ENCODE measurements around the gene SLC6A9. TPM values are rescaled to one million over a fixed set of nuclear protein-coding genes. Genes with fewer than 3 reads are reported as not detected.

SLC6A9 gene
- total RNA-seq, 2 experiments from 2014 or later = 8.2 to 21.8 TPM

- H3K4me3 ChIP-seq (ENCODE audit: low read depth, low read length, poor library complexity, severe bottlenecking) = no peak overlapping the region
- no peak overlapping the region for H3K27ac ChIP-seq (ENCODE audit: low read depth, low read length, poor library complexity, severe bottlenecking)
- CTCF ChIA-PET (ENCODE audit: unreplicated experiment) = no interaction called here
- H4K20me1 ChIP-seq (ENCODE audit: insufficient read depth, low read length) = no peaks in the 10 kb centered on the region
- intact Hi-C loops (cut with micrococcal nuclease; ENCODE audit: unreplicated experiment) = no loop called here
- DNase-seq (ENCODE audit: low spot score) = no peak
- peaks cover 32% of the 10 kb centered on the region for H3K4me1 ChIP-seq (ENCODE audit: insufficient read depth, low read length, poor library complexity, severe bottlenecking)
- H3K9me3 ChIP-seq (ENCODE audit: low read length) = no peaks in the 10 kb centered on the region
- no TSS peak for BruUV-seq (replicated peaks)
- TF ChIP-seq, protein P1, sequence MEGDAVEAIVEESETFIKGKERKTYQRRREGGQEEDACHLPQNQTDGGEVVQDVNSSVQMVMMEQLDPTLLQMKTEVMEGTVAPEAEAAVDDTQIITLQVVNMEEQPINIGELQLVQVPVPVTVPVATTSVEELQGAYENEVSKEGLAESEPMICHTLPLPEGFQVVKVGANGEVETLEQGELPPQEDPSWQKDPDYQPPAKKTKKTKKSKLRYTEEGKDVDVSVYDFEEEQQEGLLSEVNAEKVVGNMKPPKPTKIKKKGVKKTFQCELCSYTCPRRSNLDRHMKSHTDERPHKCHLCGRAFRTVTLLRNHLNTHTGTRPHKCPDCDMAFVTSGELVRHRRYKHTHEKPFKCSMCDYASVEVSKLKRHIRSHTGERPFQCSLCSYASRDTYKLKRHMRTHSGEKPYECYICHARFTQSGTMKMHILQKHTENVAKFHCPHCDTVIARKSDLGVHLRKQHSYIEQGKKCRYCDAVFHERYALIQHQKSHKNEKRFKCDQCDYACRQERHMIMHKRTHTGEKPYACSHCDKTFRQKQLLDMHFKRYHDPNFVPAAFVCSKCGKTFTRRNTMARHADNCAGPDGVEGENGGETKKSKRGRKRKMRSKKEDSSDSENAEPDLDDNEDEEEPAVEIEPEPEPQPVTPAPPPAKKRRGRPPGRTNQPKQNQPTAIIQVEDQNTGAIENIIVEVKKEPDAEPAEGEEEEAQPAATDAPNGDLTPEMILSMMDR (conservative IDR thresholded peaks at IDR 0.05; ENCODE audit: low read length) = no peak
- TF ChIP-seq EZH2phosphoT487 (IDR thresholded peaks at IDR 0.05; ENCODE audit: borderline replicate concordance, low read depth, low read length) = no peak
- H3K79me2 ChIP-seq (ENCODE audit: insufficient read depth, low read depth, low read length) = no peaks in the 10 kb centered on the region
- POLR2A ChIA-PET = no interaction called here
- no peak overlapping the region for H2AFZ ChIP-seq (ENCODE audit: low read length)
- H3K36me3 ChIP-seq (ENCODE audit: insufficient read depth, low read length) = no peaks in the 10 kb centered on the region
- peak overlapping the region; percentile 98; the same call in 1 of the 2 replicates for H3K4me2 ChIP-seq (ENCODE audit: low read length)
- H3K9me2 ChIP-seq (ENCODE audit: insufficient read depth, low read length) = no peaks in the 10 kb centered on the region
Measured at GRCh38 chr1:44033041-44033575, 1.8 kb upstream of the SLC6A9 start.

GRCh38 chr1:44032170-44032790 lies 1.0 kb upstream of the SLC6A9 start:
- BruUV-seq (replicated peaks) = TSS peak; percentile 67
- Histone ChIP-seq H3K27ac (ENCODE audit: low read depth, low read length, poor library complexity, severe bottlenecking) (no peak overlapping the region), H3K9me2 (ENCODE audit: insufficient read depth, low read length) (no peaks in the 10 kb centered on the region), H3K9me3 (ENCODE audit: low read length) (no peaks in the 10 kb centered on the region), H3K36me3 (ENCODE audit: insufficient read depth, low read length) (no peaks in the 10 kb centered on the region), H4K20me1 (ENCODE audit: insufficient read depth, low read length) (no peaks in the 10 kb centered on the region), H3K79me2 (ENCODE audit: insufficient read depth, low read depth, low read length) (no peaks in the 10 kb centered on the region), H3K4me2 (ENCODE audit: low read length) (peak overlapping the region; percentile 98), H2AFZ (ENCODE audit: low read length) (no peak overlapping the region), H3K4me3 (ENCODE audit: low read depth, low read length, poor library complexity, severe bottlenecking) (peak overlapping the region; percentile 98), H3K4me1 (ENCODE audit: insufficient read depth, low read length, poor library complexity, severe bottlenecking) (peaks cover 34% of the 10 kb centered on the region)
- TF ChIP-seq, protein P1 (conservative IDR thresholded peaks at IDR 0.05; ENCODE audit: low read length) = no peak
- no peak for TF ChIP-seq EZH2phosphoT487 (IDR thresholded peaks at IDR 0.05; ENCODE audit: borderline replicate concordance, low read depth, low read length)
- ChIA-PET CTCF (ENCODE audit: unreplicated experiment) (interaction anchor here (1.7 kb wide), 1 partner anchor 27 kb away, joined by 12 read pairs; no protein-coding TSS in a partner anchor), POLR2A (interaction anchor here (1.1 kb wide), 1 partner anchor 10 kb away, joined by 3 read pairs; no protein-coding TSS in a partner anchor)
- intact Hi-C loops (cut with micrococcal nuclease; ENCODE audit: unreplicated experiment) = no loop called here
- no peak for DNase-seq (ENCODE audit: low spot score)
